DOHH2 (cell line): Measurements from ENCODE around the gene ACADM.
"Not testable (repeated sequence)": the region's sequence is repeated elsewhere in the genome, so short reads cannot be mapped to it uniquely, and the experiment has no call there.

ENCODE experiments used
- H3F3A ChIP-seq: fragments of 200-600 bp; sonication (generic), shearing (Covaris generic); 2 replicates; pipeline ENCODE4 v1.6.0; 2016; ENCODE audit warnings: antibody characterized with exemption, mild to moderate bottlenecking; ENCODE audit not compliant: control insufficient read depth, insufficient read depth
- H3K27ac ChIP-seq: fragments of 200-600 bp; sonication (generic); 2 replicates; pipeline ENCODE4 v1.5.1; 2014; ENCODE audit warnings: low read depth, mild to moderate bottlenecking, low read length, moderate library complexity
- H3K27me3 ChIP-seq: fragments of 200-600 bp; sonication (generic); 2 replicates; pipeline ENCODE4 v1.6.1; 2014; ENCODE audit warnings: mild to moderate bottlenecking, low read length, mixed read lengths; ENCODE audit not compliant: control insufficient read depth
- H3K36me3 ChIP-seq: fragments of 200-600 bp; sonication (generic); 2 replicates; pipeline ENCODE4 v1.6.1; 2014; ENCODE audit warnings: mild to moderate bottlenecking, low read length, moderate library complexity, mixed read lengths; ENCODE audit not compliant: control insufficient read depth
- H3K4me1 ChIP-seq: fragments of 200-600 bp; sonication (generic); 2 replicates; pipeline ENCODE4 v1.6.1; 2014; ENCODE audit warnings: mild to moderate bottlenecking, low read length, mixed read lengths; ENCODE audit not compliant: control insufficient read depth
- H3K4me2 ChIP-seq: fragments of 200-600 bp; sonication (generic); 2 replicates; pipeline ENCODE4 v1.6.0; 2014; ENCODE audit warnings: mild to moderate bottlenecking, low read length, moderate library complexity
- H3K4me3 ChIP-seq: fragments of 200-600 bp; sonication (generic); 2 replicates; pipeline ENCODE4 v1.5.1; 2014; ENCODE audit warnings: mild to moderate bottlenecking, low read length, mixed read lengths
- H3K79me2 ChIP-seq: fragments of 200-600 bp; sonication (generic); 2 replicates; pipeline ENCODE4 v1.6.1; 2014; ENCODE audit warnings: mild to moderate bottlenecking, low read length, mixed read lengths; ENCODE audit not compliant: control insufficient read depth
- H3K9me2 ChIP-seq: fragments of 200-600 bp; sonication (generic); replicated peaks from 2 replicates; pipeline ENCODE4 v1.6.1; 2014; ENCODE audit warnings: mild to moderate bottlenecking, low read length, mixed read lengths; ENCODE audit not compliant: control insufficient read depth
- H3K9me3 ChIP-seq: fragments of 200-600 bp; sonication (generic); 2 replicates; pipeline ENCODE4 v1.6.1; 2014; ENCODE audit warnings: antibody characterized with exemption, low read length, mixed read lengths; ENCODE audit not compliant: control insufficient read depth, insufficient read depth
- H4K20me1 ChIP-seq: fragments of 200-600 bp; sonication (generic); 2 replicates; pipeline ENCODE4 v1.6.0; 2014; ENCODE audit warnings: low read depth, mild to moderate bottlenecking, antibody characterized with exemption, low read length, moderate library complexity; ENCODE audit not compliant: control insufficient read depth, insufficient read depth
- EZH2phosphoT487 ChIP-seq: fragments of 200-600 bp; sonication (generic); IDR thresholded peaks from 2 replicates; pipeline ENCODE4 v1.6.1; 2017; ENCODE audit warnings: borderline replicate concordance, mild to moderate bottlenecking, antibody characterized with exemption, low read length, moderate library complexity, mixed read lengths
- TF ChIP-seq, protein P1 (sequence below): fragments of 200-600 bp; sonication (generic); IDR thresholded peaks from one replicate; pipeline ENCODE4 v1.5.1; 2014; ENCODE audit warnings: antibody characterized with exemption, mild to moderate bottlenecking, low read depth, low read length; ENCODE audit not compliant: poor library complexity, severe bottlenecking

The ACADM gene

DNA sequence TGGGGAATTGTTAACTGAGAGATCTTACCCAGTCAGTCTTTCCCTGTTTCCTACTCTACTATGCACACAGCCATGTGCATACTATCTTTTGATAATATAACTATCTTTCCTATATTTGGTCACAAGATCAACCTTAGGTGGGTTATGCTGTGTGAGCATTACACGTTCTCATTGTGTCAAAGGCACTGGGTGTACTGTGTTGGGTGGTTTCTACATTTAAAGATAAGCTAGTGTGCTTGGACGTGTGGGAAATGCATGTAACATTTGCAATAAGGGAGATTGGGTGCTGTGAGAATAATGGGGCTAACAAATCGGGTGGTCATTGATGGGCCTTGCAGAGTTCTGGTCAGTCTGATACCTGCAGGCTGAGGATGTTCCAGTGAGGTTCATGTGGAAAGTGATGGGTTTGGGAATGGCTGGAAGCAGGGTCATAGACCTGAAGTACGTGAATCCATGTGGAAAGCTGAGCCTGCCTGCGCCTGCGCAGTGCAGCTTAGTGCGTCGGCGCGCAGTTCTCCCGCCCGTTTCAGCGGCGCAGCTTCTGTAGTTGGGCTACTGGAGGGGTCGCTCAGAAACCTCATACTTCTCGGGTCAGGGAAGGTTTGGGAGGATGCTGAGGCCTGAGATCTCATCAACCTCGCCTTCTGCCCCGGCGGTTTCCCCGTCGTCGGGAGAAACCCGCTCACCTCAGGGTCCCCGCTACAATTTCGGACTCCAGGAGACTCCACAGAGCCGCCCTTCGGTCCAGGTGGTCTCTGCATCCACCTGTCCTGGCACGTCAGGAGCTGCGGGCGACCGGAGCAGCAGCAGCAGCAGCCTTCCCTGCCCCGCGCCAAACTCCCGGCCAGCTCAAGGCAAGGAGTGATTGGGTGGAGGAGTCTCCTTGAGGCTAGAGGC lies 72.1 kb downstream of the ACADM start, which contains the start of gene MSH4:
TSS of gene MSH4 (plus strand) at position 507 of the 897 bp plus-strand sequence. CDS start at position 611, 104 bp downstream.
- peaks cover 26% of the 10 kb centered on the region for H4K20me1 ChIP-seq
- H3K27ac ChIP-seq: no peak within 1 kb of the TSS
- peaks cover 59% of the 10 kb centered on the region for H3K36me3 ChIP-seq
- H3K4me2 ChIP-seq: no peak within 1 kb of the TSS
- H3K4me1 ChIP-seq: peaks cover 2% of the 10 kb centered on the region; the same call in 1 of the 2 replicates
- no peaks in the 10 kb centered on the region for H3K9me3 ChIP-seq
- no peak within 1 kb of the TSS for H3K4me3 ChIP-seq
- no peaks in the 10 kb centered on the region for H3K9me2 ChIP-seq
- peaks cover 9% of the 10 kb centered on the region for H3K79me2 ChIP-seq
- H3F3A ChIP-seq: peaks cover 80% of the 10 kb centered on the region
- TF ChIP-seq EZH2phosphoT487: no peak
- TF ChIP-seq, protein P1, sequence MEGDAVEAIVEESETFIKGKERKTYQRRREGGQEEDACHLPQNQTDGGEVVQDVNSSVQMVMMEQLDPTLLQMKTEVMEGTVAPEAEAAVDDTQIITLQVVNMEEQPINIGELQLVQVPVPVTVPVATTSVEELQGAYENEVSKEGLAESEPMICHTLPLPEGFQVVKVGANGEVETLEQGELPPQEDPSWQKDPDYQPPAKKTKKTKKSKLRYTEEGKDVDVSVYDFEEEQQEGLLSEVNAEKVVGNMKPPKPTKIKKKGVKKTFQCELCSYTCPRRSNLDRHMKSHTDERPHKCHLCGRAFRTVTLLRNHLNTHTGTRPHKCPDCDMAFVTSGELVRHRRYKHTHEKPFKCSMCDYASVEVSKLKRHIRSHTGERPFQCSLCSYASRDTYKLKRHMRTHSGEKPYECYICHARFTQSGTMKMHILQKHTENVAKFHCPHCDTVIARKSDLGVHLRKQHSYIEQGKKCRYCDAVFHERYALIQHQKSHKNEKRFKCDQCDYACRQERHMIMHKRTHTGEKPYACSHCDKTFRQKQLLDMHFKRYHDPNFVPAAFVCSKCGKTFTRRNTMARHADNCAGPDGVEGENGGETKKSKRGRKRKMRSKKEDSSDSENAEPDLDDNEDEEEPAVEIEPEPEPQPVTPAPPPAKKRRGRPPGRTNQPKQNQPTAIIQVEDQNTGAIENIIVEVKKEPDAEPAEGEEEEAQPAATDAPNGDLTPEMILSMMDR: no peak
- H3K27me3 ChIP-seq: no peaks in the 10 kb centered on the region

DNA sequence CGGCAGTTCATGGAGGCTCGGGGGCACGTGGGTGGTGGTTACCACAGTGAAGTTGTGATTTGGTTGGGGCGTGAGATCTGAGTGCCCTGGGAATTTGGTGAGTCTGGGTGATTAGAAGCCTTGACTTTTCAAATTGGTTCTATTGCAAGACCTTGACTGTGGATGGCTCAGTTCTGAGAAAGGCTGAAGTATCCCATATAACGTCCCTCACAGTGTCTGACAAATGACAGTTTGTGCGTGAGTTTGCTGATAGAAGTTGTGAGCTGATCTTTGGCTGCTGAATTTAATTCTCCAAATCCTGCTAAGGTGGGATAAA lies 72.7 kb downstream of the ACADM start:
- Histone ChIP-seq H3K4me2 (no peak overlapping the region), H3K4me1 (no peaks in the 10 kb centered on the region; the same call in 1 of the 2 replicates), H3K79me2 (peaks cover 4% of the 10 kb centered on the region; the same call in 1 of the 2 replicates), H3K4me3 (no peak overlapping the region), H3K9me3 (no peaks in the 10 kb centered on the region), H3K36me3 (peaks cover 53% of the 10 kb centered on the region), H3K27me3 (no peaks in the 10 kb centered on the region), H3K9me2 (no peaks in the 10 kb centered on the region), H4K20me1 (peaks cover 20% of the 10 kb centered on the region; the same call in 1 of the 2 replicates), H3K27ac (no peak overlapping the region), H3F3A (peaks cover 73% of the 10 kb centered on the region)
- no peak for TF ChIP-seq EZH2phosphoT487
- TF ChIP-seq, protein P1: no peak

DNA sequence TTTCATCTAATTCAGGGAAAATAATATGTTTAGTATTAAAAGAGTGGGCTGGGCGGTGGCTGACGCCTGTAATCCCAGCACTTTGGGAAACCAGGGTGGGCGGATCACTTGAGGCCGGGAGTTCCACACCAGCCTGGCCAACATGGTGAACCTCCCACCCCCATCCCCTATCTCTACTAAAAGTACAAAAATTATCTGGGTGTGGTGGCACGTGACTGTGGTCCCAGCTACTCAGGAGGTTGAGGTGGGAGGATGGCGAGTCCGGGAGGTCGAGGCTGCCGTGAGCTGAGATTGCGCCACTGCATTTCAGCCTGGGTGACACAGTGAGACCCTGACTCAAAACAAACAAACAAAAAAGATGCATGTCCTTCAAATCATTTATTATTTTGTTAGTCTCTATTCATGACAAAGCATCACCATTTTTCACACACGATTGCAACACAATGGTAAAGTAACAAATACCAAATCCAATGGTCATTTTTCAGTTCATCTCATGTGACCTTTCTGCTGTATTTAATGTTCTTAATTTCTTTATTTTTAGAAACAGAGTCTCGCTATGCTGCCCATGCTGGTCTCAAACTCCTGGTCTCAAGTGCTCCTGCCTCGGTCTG lies 73.2 kb downstream of the ACADM start:
- Histone ChIP-seq H3K4me1 (no peaks in the 10 kb centered on the region), H3K4me2 (no peak overlapping the region), H3K4me3 (no peak overlapping the region), H3K27ac (no peak overlapping the region), H3K36me3 (peaks cover 49% of the 10 kb centered on the region), H3K79me2 (no peaks in the 10 kb centered on the region), H3F3A (peaks cover 69% of the 10 kb centered on the region), H3K27me3 (no peaks in the 10 kb centered on the region), H4K20me1 (peaks cover 17% of the 10 kb centered on the region; the same call in 1 of the 2 replicates), H3K9me3 (no peaks in the 10 kb centered on the region), H3K9me2 (no peaks in the 10 kb centered on the region)
- TF ChIP-seq, protein P1: no peak
- TF ChIP-seq EZH2phosphoT487: no peak

DNA sequence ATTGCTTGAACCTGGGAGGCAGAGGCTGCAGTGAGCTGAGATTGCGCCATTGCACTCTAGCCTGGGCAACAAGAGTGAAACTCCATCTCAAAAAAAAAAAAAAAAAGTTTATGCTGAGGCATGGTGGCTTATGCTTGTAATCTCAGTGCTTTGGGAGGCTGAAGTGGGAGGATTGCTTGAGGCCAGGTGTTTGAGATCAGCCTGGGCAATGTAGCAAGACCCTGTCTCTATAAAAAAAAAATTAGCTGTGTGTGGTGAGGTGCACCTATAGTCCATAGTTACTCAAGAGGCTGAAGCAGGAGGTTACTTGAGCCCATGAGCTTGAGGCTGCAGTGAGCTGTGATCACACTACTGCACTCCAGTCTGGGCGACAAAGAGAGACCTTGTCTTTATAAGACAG lies 77.0 kb downstream of the ACADM start:
- not testable (repeated sequence) for H3K79me2 ChIP-seq, H3K4me1 ChIP-seq, H3K9me2 ChIP-seq, H3K4me3 ChIP-seq, H3K27me3 ChIP-seq, H3K4me2 ChIP-seq, H3K9me3 ChIP-seq, H4K20me1 ChIP-seq, H3K27ac ChIP-seq
- Histone ChIP-seq H3K36me3 (peaks cover 11% of the 10 kb centered on the region), H3F3A (peaks cover 32% of the 10 kb centered on the region)
